Measurements from ENCODE around the gene PRKCQ.

The PRKCQ gene

DNA sequence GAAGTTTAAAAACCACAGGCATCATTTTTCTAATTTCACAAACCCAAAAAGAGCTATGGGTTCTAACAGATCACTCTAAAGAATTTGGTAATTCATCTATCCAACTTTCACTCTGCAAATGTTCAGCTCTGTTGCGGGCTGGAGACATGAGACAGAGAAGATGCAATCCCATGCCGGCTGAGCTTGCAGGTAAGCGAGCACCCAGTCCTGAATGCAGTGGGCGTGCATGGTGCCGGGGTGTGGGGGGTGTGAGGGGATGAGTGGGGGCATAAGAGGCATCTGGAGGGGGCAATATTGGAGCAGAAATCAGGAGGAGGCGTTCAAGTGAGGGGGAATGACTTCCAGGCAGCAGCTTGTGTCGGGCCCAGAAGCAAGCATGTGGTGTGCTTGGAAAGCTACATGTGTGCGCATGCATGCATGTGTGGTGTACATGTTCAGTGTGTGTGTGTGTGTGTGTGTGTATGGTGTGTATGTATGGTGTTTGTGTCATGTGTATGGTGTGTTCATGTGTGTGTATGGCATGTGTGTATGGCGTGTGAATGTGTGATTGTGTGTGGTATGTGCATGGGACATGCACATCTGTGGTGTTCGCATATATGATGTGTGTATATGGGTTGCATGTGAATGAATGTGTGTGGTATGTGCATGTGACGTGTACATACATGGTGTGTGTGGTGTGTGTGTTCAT is 172.9 kb downstream of the PRKCQ start:
- DNase-seq (ENCODE audit: low spot score): peak; percentile 56
- no peak overlapping the region for H3K27ac ChIP-seq
- H3K4me3 ChIP-seq: no peak overlapping the region
- TF ChIP-seq, protein P1, sequence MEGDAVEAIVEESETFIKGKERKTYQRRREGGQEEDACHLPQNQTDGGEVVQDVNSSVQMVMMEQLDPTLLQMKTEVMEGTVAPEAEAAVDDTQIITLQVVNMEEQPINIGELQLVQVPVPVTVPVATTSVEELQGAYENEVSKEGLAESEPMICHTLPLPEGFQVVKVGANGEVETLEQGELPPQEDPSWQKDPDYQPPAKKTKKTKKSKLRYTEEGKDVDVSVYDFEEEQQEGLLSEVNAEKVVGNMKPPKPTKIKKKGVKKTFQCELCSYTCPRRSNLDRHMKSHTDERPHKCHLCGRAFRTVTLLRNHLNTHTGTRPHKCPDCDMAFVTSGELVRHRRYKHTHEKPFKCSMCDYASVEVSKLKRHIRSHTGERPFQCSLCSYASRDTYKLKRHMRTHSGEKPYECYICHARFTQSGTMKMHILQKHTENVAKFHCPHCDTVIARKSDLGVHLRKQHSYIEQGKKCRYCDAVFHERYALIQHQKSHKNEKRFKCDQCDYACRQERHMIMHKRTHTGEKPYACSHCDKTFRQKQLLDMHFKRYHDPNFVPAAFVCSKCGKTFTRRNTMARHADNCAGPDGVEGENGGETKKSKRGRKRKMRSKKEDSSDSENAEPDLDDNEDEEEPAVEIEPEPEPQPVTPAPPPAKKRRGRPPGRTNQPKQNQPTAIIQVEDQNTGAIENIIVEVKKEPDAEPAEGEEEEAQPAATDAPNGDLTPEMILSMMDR (IDR thresholded peaks at IDR 0.05): no peak

- TF ChIP-seq, protein P1 (IDR thresholded peaks at IDR 0.05): no peak
- H3K27ac ChIP-seq: no peak overlapping the region
- DNase-seq (ENCODE audit: low spot score): peak; percentile 8
- H3K4me3 ChIP-seq: no peak overlapping the region
These were observed 173.6 kb downstream of the PRKCQ start for GRCh38 chr10:6406220-6407033.

DNA sequence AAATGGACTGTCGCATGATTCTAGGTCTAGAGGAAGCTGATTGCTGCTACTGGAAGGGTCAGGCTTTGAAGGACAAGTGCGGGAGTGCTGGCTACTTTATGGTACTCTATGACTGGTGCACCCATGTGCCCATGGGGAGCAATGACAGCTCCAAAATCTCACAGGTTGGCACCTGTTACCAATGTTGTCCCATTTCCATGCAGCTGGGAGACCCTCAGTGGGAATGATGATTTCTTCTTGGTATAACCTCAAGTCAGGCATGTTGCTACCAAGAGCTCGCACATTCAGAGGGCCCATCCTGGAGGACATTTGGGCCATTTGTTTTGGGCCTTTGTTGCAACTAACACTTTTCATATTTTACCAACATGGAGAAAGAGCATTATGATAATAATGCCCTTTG is 174.4 kb downstream of the PRKCQ start:
- Histone ChIP-seq H3K4me3 (no peak overlapping the region), H3K27ac (no peak overlapping the region)
- TF ChIP-seq, protein P1 (IDR thresholded peaks at IDR 0.05): no peak
- DNase-seq (ENCODE audit: low spot score): no peak

DNA sequence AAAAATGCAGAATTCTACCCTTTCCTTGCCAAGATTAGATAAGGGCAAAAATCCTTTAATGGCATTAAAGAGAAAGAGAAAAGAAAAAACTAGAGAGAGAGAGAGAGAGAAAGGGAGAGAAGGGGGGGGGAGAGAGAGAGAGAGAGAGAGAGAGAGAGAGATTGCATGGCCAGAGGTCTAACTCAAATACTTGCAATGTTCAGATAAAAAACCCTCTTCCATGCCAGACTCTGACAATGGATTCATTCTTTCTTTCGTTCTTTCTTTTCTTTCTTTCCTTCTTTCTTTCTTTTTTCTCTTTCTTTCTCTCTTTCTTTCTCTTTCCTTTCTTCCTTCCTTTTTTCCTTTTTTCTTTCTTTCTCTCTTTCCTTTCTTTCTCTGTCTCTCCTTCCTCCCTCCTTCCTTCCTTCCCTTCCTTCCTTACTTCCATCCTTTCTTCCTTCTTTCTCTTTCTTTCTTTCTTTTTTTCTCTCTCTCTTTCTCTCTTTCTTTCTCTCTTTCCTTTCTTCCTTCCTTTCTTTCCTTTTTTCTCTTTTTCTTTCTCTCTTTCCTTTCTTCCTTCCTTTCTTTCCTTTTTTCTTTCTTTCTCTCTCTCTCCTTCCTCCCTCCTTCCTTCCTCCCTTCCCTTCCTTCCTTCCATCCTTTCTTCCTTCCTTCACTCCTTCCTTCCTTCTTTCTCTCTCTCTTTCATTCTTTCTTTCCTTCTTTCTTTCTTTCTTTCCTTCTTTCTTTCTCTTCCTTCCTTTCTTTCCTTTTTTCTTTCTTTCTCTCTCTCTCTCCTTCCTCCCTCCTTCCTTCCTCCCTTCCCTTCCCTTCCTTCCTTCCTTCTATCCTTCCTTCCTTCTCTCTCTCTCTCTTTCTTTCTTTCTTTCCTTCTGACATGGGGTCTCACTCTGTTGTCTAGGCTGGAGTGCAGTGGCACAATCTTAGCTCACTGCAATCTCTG is 175.7 kb downstream of the PRKCQ start:
- TF ChIP-seq, protein P1 (IDR thresholded peaks at IDR 0.05): no peak
- no peak overlapping the region for H3K27ac ChIP-seq
- DNase-seq (ENCODE audit: low spot score): no peak
- no peak overlapping the region for H3K4me3 ChIP-seq

GRCh38 chr10:6402960-6403359 is 177.1 kb downstream of the PRKCQ start:
- TF ChIP-seq, protein P1 (IDR thresholded peaks at IDR 0.05): no peak

GRCh38 chr10:6402349-6402709 is 177.7 kb downstream of the PRKCQ start:
- Histone ChIP-seq H3K27ac (no peak overlapping the region), H3K4me3 (no peak overlapping the region)
- no peak for DNase-seq (ENCODE audit: low spot score)
- TF ChIP-seq, protein P1 (IDR thresholded peaks at IDR 0.05): no peak

More at GRCh38 chr10:6402960-6403359, 177.1 kb downstream of the PRKCQ start:
- no peak for DNase-seq (ENCODE audit: low spot score)
- H3K4me3 ChIP-seq: no peak overlapping the region
- no peak overlapping the region for H3K27ac ChIP-seq

Data from coronary artery (tissue), 2 donors.